ENCODE measurements around the gene NTN4.
"Not testable (repeated sequence)": the region's sequence is repeated elsewhere in the genome, so short reads cannot be mapped to it uniquely, and the experiment has no call there.

The NTN4 gene

GRCh38 chr12:95788637-95789036 is 1.9 kb downstream of the NTN4 start:
- no peak for TF ChIP-seq CTCF (IDR thresholded peaks at IDR 0.05; ENCODE audit: low read depth, low read length)
- Histone ChIP-seq H3K4me3 (ENCODE audit: low read depth, low read length) (no peak overlapping the region), H3K9me3 (no peaks in the 10 kb centered on the region), H3K4me1 (no peaks in the 10 kb centered on the region), H3K27me3 (peaks cover 83% of the 10 kb centered on the region), H3K36me3 (no peaks in the 10 kb centered on the region)
- DNase-seq = no peak

- Histone ChIP-seq H3K27me3 (peaks cover 70% of the 10 kb centered on the region), H3K9me3 (no peaks in the 10 kb centered on the region), H3K4me3 (ENCODE audit: low read depth, low read length) (no peak overlapping the region), H3K4me1 (no peaks in the 10 kb centered on the region), H3K36me3 (no peaks in the 10 kb centered on the region)
- DNase-seq = no peak
- TF ChIP-seq CTCF (IDR thresholded peaks at IDR 0.05; ENCODE audit: low read depth, low read length) = no peak
Measured at GRCh38 chr12:95787274-95787818, 3.2 kb downstream of the NTN4 start.

- Histone ChIP-seq H3K36me3 (no peaks in the 10 kb centered on the region), H3K9me3 (no peaks in the 10 kb centered on the region), H3K4me3 (ENCODE audit: low read depth, low read length) (no peak overlapping the region), H3K4me1 (no peaks in the 10 kb centered on the region), H3K27me3 (peaks cover 48% of the 10 kb centered on the region)
- TF ChIP-seq CTCF (IDR thresholded peaks at IDR 0.05; ENCODE audit: low read depth, low read length) = no peak
- DNase-seq = no peak
Measured at GRCh38 chr12:95784915-95785314, 5.6 kb downstream of the NTN4 start.

- Histone ChIP-seq H3K36me3 (no peaks in the 10 kb centered on the region), H3K9me3 (no peaks in the 10 kb centered on the region), H3K4me3 (ENCODE audit: low read depth, low read length) (no peak overlapping the region), H3K27me3 (peaks cover 42% of the 10 kb centered on the region), H3K4me1 (no peaks in the 10 kb centered on the region)
- no peak for DNase-seq
- TF ChIP-seq CTCF (IDR thresholded peaks at IDR 0.05; ENCODE audit: low read depth, low read length) = no peak
Measured at GRCh38 chr12:95784286-95784685, 6.3 kb downstream of the NTN4 start.

- not testable (repeated sequence) for H3K27me3 ChIP-seq; H3K4me1 ChIP-seq; H3K36me3 ChIP-seq; DNase-seq; H3K9me3 ChIP-seq; H3K4me3 ChIP-seq (ENCODE audit: low read depth, low read length)
Measured at GRCh38 chr12:95775466-95775865, 15.1 kb downstream of the NTN4 start.

GRCh38 chr12:95774311-95775045 is 16.1 kb downstream of the NTN4 start:
- no peak for DNase-seq
- Histone ChIP-seq H3K9me3 (no peaks in the 10 kb centered on the region; the same call in none of the 2 replicates), H3K4me3 (ENCODE audit: low read depth, low read length) (no peak overlapping the region), H3K36me3 (no peaks in the 10 kb centered on the region), H3K27me3 (peaks cover 11% of the 10 kb centered on the region; the same call in 1 of the 2 replicates), H3K4me1 (no peaks in the 10 kb centered on the region)
- no peak for TF ChIP-seq CTCF (IDR thresholded peaks at IDR 0.05; ENCODE audit: low read depth, low read length)

Measured in BE2C (cell line).